GM10248 (cell line): Measurements from ENCODE around the gene GMDS.

ENCODE experiments used
- CTCF ChIA-PET: fragments of 300-600 bp; sonication (Branson Sonifier 250); formaldehyde crosslinking; extraction: SDS; loops from one replicate; lab custom pipeline; 2021; ENCODE audit warnings: antibody characterized with exemption; lab: Yijun Ruan, JAX
- POLR2A ChIA-PET: fragments of 350-650 bp; sonication (Branson Sonifier 250); formaldehyde crosslinking; extraction: SDS; loops from one replicate; lab custom pipeline; 2020; ENCODE audit warnings: antibody characterized with exemption; lab: Yijun Ruan, JAX
- DNase-seq: peaks from one replicate; pipeline ENCODE4 v3.0.0; 2012; ENCODE audit errors: extremely low spot score
- TF ChIP-seq, protein P1 (sequence below): IDR thresholded peaks from 2 replicates; pipeline ENCODE4 v1.5.1; 2012; ENCODE audit warnings: mild to moderate bottlenecking, low read depth; ENCODE audit errors: extremely low read depth, missing control alignments, control extremely low read depth

The GMDS gene

DNA sequence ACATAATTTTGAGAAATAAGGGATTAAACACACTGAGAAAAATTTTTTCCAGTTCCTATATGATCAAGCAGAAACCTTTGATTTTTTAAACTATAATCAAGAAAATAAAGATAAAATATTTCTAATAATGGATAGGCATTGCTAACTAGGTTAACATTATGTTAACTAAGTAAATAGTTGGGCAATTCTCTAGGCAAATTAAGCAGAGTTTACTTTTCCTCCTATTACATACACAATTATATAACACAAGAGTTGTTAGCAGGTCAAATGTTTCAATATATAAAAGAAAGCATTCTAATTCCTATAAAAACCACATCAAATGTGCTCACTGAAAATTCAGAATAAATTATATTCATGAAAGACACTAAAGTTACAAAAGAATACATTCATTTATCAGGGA is 191.7 kb downstream of the GMDS start:
- TF ChIP-seq, protein P1, sequence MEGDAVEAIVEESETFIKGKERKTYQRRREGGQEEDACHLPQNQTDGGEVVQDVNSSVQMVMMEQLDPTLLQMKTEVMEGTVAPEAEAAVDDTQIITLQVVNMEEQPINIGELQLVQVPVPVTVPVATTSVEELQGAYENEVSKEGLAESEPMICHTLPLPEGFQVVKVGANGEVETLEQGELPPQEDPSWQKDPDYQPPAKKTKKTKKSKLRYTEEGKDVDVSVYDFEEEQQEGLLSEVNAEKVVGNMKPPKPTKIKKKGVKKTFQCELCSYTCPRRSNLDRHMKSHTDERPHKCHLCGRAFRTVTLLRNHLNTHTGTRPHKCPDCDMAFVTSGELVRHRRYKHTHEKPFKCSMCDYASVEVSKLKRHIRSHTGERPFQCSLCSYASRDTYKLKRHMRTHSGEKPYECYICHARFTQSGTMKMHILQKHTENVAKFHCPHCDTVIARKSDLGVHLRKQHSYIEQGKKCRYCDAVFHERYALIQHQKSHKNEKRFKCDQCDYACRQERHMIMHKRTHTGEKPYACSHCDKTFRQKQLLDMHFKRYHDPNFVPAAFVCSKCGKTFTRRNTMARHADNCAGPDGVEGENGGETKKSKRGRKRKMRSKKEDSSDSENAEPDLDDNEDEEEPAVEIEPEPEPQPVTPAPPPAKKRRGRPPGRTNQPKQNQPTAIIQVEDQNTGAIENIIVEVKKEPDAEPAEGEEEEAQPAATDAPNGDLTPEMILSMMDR, result no peak
- DNase-seq, result no peak
- CTCF ChIA-PET, result interaction anchor here (1.0 to 1.4 kb wide), 3 partner anchors 15 to 38 kb away, joined by 3 to 4 read pairs (median 3); no protein-coding TSS in a partner anchor
- POLR2A ChIA-PET, result no interaction called here

DNA sequence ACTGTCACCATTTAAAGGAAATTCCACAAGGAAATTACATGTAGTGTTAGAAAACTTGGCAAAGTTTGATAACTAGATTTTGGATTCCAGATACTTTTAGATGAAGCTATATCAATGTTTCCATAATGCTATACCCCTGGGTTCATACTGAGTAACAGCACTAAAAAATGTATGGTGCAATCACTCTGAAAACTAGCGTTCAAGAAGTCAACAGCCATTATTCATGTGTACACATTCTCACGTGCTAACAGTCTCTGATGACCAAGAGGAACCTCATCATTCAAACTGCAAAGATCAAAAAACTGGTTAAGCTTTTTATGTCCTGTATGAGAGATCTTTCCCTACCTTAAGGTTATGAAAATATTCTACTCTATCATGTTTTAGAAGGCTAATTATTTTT is 197.6 kb downstream of the GMDS start:
- POLR2A ChIA-PET, result no interaction called here
- TF ChIP-seq, protein P1, result no peak
- no peak for DNase-seq
- CTCF ChIA-PET, result no interaction called here

- TF ChIP-seq, protein P1, result no peak
- ChIA-PET POLR2A (no interaction called here), CTCF (no interaction called here)
- DNase-seq, result no peak
Observed at GRCh38 chr6:2044192-2044591, 201.2 kb downstream of the GMDS start.

DNA sequence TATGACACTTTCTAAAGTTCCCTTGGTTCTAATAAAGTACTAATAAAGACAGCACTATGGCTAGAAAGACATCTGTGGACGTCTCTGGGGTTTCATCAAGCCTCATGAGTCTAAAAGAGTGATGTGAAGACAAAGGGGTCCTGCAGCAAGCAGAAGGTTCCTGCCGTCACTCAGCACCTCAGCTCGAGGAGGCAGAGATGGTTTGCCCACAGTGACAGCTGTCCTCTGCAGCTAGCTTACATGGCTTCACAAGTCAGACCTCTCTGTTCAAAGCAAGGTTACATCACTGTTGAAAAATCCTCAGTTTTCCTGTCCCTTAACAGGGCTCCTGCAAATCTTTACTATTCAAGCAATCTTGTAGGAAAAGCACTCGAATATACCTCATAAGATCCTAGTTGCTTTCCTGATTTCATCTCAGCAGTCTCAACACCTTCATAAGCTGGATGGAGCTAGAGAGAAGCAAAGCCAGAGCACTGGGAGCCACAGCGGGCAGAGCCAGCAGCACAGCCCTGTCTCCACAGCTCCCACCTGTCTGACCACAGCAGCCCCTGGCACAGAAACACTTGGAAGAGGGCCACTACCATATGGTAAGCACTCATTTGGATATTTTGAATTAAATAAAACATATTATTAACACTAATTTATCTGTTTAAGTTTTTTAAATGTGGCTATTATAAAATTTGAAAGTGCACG is 202.3 kb downstream of the GMDS start:
- POLR2A ChIA-PET, result no interaction called here
- no peak for DNase-seq
- TF ChIP-seq, protein P1, result no peak
- CTCF ChIA-PET, result no interaction called here

DNA sequence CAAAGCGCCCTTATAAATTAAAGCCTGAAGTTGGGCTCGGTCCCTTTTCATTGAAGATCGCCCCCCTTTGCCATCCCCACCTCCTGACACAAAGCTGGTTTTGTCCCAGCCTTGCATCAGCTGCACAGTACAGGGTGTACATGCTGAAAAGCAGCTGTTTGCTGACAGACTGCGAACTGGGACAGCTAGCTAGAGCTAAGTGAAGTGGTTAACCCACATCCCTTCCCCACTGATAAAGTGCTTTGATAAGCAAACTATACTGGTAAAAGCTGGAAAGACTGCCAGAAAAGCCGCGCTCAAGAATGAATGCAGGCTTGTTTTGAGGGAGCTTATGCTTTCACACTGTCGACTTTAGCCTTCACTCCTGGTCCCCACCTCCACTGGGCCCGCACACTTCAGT is 207.3 kb downstream of the GMDS start:
- TF ChIP-seq, protein P1, result no peak
- ChIA-PET POLR2A (no interaction called here), CTCF (interaction anchor here (1.0 to 1.3 kb wide), 2 partner anchors 16 to 17 kb away, joined by 4 to 5 read pairs; no protein-coding TSS in a partner anchor)
- DNase-seq, result no peak

DNA sequence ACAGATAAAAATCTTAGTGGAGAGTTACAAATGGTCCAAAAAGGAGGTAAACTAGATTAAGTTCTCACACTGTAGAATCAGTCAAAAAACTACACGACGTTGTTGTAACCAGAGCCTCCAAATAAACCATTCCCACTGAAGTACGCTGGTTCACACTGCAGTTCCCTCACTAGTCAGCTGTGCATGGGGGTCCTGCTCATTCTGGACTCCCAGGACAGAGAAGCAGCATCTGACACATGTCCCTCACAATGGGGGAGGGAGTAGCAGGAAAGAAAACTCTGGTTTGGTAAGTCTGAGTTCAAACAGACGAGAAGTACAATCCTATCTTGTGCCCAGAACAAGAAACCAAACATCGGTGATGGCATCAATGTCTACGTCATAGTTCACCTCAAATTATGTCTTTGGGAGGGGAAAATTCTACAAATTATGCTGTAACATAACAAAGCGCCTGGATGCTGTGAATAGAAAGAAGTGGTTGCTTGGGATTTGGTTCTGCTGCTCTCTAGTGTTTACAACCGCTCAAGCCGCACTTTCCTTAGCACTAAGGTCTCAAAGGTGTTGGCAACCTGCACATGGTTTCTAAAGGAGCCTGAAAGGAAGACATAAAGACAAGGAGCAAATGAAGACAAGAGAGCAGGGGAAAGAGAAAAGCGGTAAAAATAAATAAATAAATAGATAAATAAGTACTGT is 208.0 kb downstream of the GMDS start:
- DNase-seq, result no peak
- TF ChIP-seq, protein P1, result no peak
- CTCF ChIA-PET, result interaction anchor here (0.8 to 1.3 kb wide), 3 partner anchors 16 kb away, joined by 3 to 5 read pairs (median 4); no protein-coding TSS in a partner anchor
- POLR2A ChIA-PET, result no interaction called here
